Astrocyte (in vitro differentiated cells and primary cell): ENCODE measurements around the gene FNDC3B.

ENCODE experiments used
- CTCF ChIP-seq: IDR thresholded peaks from 2 replicates; pipeline ENCODE4 v1.5.1; 2011; ENCODE audit warnings: low read depth, mild to moderate bottlenecking, inconsistent platforms, low read length, moderate library complexity; ENCODE audit not compliant: insufficient read depth
- EZH2 ChIP-seq: IDR thresholded peaks from 2 replicates; pipeline ENCODE4 v1.6.1; 2012; ENCODE audit warnings: mild to moderate bottlenecking, low read length, inconsistent platforms; ENCODE audit not compliant: insufficient read depth

- TF ChIP-seq CTCF = no peak
- TF ChIP-seq EZH2 = no peak
Measured at GRCh38 chr3:172187511-172187910, 148.1 kb downstream of the FNDC3B start.
